GM19023 (cell line): ENCODE measurements around the gene SSH3.
"Not testable (repeated sequence)": the region's sequence is repeated elsewhere in the genome, so short reads cannot be mapped to it uniquely, and the experiment has no call there.

Experiments used
- ATAC-seq: cut with Tn5 transposase; IDR thresholded peaks from one replicate; pipeline ENCODE4 v1.9.1; 2021; ENCODE audit warnings: mild to moderate bottlenecking, moderate library complexity; ENCODE audit not compliant: unreplicated experiment

The SSH3 gene

GRCh38 chr11:67303132-67303834, at the start of gene SSH3:
SSH3 (plus strand) TSS chr11:67303530; CDS start chr11:67303626, 96 bp downstream.
- no peak for ATAC-seq

GRCh38 chr11:67253872-67254624, 49.3 kb upstream of the SSH3 start:
- ATAC-seq = no peak

- ATAC-seq = no peak
These were observed 48.5 kb upstream of the SSH3 start for GRCh38 chr11:67254798-67255197.

GRCh38 chr11:67255353-67255752, 48.0 kb upstream of the SSH3 start:
- no peak for ATAC-seq

GRCh38 chr11:67255864-67256263, 47.5 kb upstream of the SSH3 start:
- ATAC-seq = no peak

GRCh38 chr11:67256477-67257135, 46.7 kb upstream of the SSH3 start:
- no peak for ATAC-seq

GRCh38 chr11:67260406-67260805, 42.9 kb upstream of the SSH3 start:
- no peak for ATAC-seq

GRCh38 chr11:67260885-67261639, 42.3 kb upstream of the SSH3 start:
- not testable (repeated sequence) for ATAC-seq

GRCh38 chr11:67261640-67261945, 41.7 kb upstream of the SSH3 start:
- no peak for ATAC-seq

GRCh38 chr11:67261946-67262681, 41.2 kb upstream of the SSH3 start:
- no peak for ATAC-seq

- ATAC-seq = no peak
These were observed 40.3 kb upstream of the SSH3 start for GRCh38 chr11:67262731-67263675.

GRCh38 chr11:67264260-67264659, 39.1 kb upstream of the SSH3 start:
- no peak for ATAC-seq

- no peak for ATAC-seq
These were observed 38.3 kb upstream of the SSH3 start for GRCh38 chr11:67264877-67265632.

- ATAC-seq = no peak
These were observed 37.5 kb upstream of the SSH3 start for GRCh38 chr11:67265633-67266448.

GRCh38 chr11:67266449-67267187, 36.7 kb upstream of the SSH3 start, which contains the start of gene GRK2:
GRK2 (plus strand) TSS chr11:67266473; CDS start chr11:67266700, 227 bp downstream.
- ATAC-seq = no peak

GRCh38 chr11:67267188-67268080, 35.9 kb upstream of the SSH3 start:
- ATAC-seq = no peak
